Measurements from ENCODE around the gene SNCAIP.

DNA sequence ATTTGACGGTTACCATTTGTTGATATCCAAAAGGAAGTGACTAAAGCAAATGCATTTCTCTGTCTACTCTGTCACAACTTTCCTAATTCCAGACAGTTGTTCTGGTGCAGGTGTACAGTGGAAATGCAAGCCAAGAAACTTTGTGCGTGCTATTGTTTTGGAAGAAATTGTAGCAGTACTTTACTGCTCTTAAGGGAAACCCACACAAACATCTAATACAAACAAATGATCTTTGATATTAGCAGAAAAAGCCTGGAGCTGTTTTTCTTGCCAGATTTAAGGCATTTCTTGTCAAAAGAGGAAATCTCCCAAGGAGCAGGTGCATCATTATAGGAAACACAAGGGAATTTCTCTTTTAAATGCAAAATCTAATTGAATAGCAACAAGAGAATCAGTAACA, 2.0 kb downstream of the SNCAIP start:
- TF ChIP-seq, protein P1, sequence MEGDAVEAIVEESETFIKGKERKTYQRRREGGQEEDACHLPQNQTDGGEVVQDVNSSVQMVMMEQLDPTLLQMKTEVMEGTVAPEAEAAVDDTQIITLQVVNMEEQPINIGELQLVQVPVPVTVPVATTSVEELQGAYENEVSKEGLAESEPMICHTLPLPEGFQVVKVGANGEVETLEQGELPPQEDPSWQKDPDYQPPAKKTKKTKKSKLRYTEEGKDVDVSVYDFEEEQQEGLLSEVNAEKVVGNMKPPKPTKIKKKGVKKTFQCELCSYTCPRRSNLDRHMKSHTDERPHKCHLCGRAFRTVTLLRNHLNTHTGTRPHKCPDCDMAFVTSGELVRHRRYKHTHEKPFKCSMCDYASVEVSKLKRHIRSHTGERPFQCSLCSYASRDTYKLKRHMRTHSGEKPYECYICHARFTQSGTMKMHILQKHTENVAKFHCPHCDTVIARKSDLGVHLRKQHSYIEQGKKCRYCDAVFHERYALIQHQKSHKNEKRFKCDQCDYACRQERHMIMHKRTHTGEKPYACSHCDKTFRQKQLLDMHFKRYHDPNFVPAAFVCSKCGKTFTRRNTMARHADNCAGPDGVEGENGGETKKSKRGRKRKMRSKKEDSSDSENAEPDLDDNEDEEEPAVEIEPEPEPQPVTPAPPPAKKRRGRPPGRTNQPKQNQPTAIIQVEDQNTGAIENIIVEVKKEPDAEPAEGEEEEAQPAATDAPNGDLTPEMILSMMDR (IDR thresholded peaks at IDR 0.05): no peak
- no peak for TF ChIP-seq POLR2A (IDR thresholded peaks at IDR 0.05)

Measured in stomach (tissue), 4 donors.